Thyroid gland (tissue), 4 donors: ENCODE results near the gene LMBR1. TPM values are rescaled to one million over a fixed set of nuclear protein-coding genes. Genes with fewer than 3 reads are reported as not detected.

Experiments used
- DNase-seq, 2 donors: peaks; one replicate each; pipeline ENCODE4 v3.0.0-alpha.2; 2019
- H3K27ac ChIP-seq, 3 donors: fragments of 200-600 bp; sonication (generic); 1 replicate in 2 of 3; 2 replicates in 1 of 3; pipeline ENCODE4 v1.5.1; 2016 to 2019; ENCODE audit warnings: mild to moderate bottlenecking in 1 of 3, moderate library complexity in 1 of 3
- H3K27me3 ChIP-seq: fragments of 200-600 bp; sonication (generic); one replicate; pipeline ENCODE4 v1.5.1; 2019
- H3K36me3 ChIP-seq, 2 donors: fragments of 200-600 bp; sonication (generic); one replicate each; pipeline ENCODE4 v1.5.1; 2016 to 2019
- H3K4me1 ChIP-seq, 2 donors: fragments of 200-600 bp; sonication (generic); one replicate each; pipeline ENCODE4 v1.5.1; 2017 to 2019
- H3K4me3 ChIP-seq, 3 donors: fragments of 200-600 bp; sonication (generic); replicated peaks in 1 of 3; 1 replicate in 2 of 3; 2 replicates in 1 of 3; pipeline ENCODE4 v1.5.1; 2016; ENCODE audit warnings: mild to moderate bottlenecking in 1 of 3
- H3K9me3 ChIP-seq: fragments of 200-600 bp; sonication (generic); one replicate; pipeline ENCODE4 v1.5.1; 2017
- CTCF ChIP-seq, 6 experiments: fragments of 200-600 bp in 3 of 6; fragments of 450-650 bp in 3 of 6; sonication (generic) in 3 of 6; IDR thresholded peaks; one replicate each; pipeline ENCODE4 v1.5.1; 2016 to 2019; ENCODE audit warnings: antibody characterized with exemption in 6 of 6, mild to moderate bottlenecking in 2 of 6, inconsistent platforms in 1 of 6, moderate library complexity in 1 of 6
- POLR2A ChIP-seq, 2 donors: fragments of 450-650 bp; IDR thresholded peaks; one replicate each; pipeline ENCODE4 v1.6.1; 2017; ENCODE audit warnings: antibody characterized with exemption in 2 of 2, mild to moderate bottlenecking in 2 of 2, moderate library complexity in 1 of 2
- WGBS, 2 donors: methylation state at CpG; one replicate each; pipeline ENCODE4 v1.1.5; 2017; 5-methylcytosine and 5-hydroxymethylcytosine counted together
- intact Hi-C: fragments of 100-400 bp; cut with DNase I; formaldehyde crosslinking; loops from one replicate; pipeline ENCODE4 v1.15.1; 2023
- total RNA-seq, 4 donors: library from RNA; depleted of rRNA; stranded (reverse); fragments of >200 nt; gene quantifications; one replicate each; pipeline ENCODE4 v1.2.3, GENCODE V29; 2016

The LMBR1 gene
- total RNA-seq, 4 donors from 2014 or later, result 73.9 to 205 (median 113) TPM

- intact Hi-C loops, result no loop called here
- H3K27ac ChIP-seq, result no peak overlapping the region
- no peak for DNase-seq
- no peaks in the 10 kb centered on the region for H3K27me3 ChIP-seq
- no peaks in the 10 kb centered on the region for H3K36me3 ChIP-seq
- no peak for TF ChIP-seq POLR2A (IDR thresholded peaks at IDR 0.05)
- no peak for TF ChIP-seq CTCF (IDR thresholded peaks at IDR 0.05)
- no peaks in the 10 kb centered on the region for H3K9me3 ChIP-seq
- no peaks in the 10 kb centered on the region for H3K4me1 ChIP-seq
- 95 to 99% methylated on average over 3 of the region's 3 CpGs for WGBS, 2 donors
- H3K4me3 ChIP-seq, result no peak overlapping the region
Measured at GRCh38 chr7:156834462-156834861, 58.5 kb downstream of the LMBR1 start.

GRCh38 chr7:156833312-156833711 is 59.7 kb downstream of the LMBR1 start:
- H3K27ac ChIP-seq, result no peak overlapping the region
- H3K27me3 ChIP-seq, result no peaks in the 10 kb centered on the region
- DNase-seq, result no peak
- H3K4me1 ChIP-seq, result no peaks in the 10 kb centered on the region
- intact Hi-C loops, result no loop called here
- H3K9me3 ChIP-seq, result no peaks in the 10 kb centered on the region
- H3K4me3 ChIP-seq, result no peak overlapping the region
- 95 to 98% methylated on average over 4 of the region's 4 CpGs for WGBS, 2 donors
- no peaks in the 10 kb centered on the region for H3K36me3 ChIP-seq
- no peak for TF ChIP-seq CTCF (IDR thresholded peaks at IDR 0.05)
- no peak for TF ChIP-seq POLR2A (IDR thresholded peaks at IDR 0.05)

- no peak for TF ChIP-seq POLR2A (IDR thresholded peaks at IDR 0.05)
- TF ChIP-seq CTCF (IDR thresholded peaks at IDR 0.05), result no peak
- H3K27me3 ChIP-seq, result no peaks in the 10 kb centered on the region
- no peaks in the 10 kb centered on the region for H3K9me3 ChIP-seq
- H3K4me1 ChIP-seq, result no peaks in the 10 kb centered on the region
- intact Hi-C loops, result no loop called here
- 100% methylated on average over 1 of the region's 1 CpG for WGBS, 2 donors
- no peaks in the 10 kb centered on the region for H3K36me3 ChIP-seq
- no peak overlapping the region for H3K4me3 ChIP-seq
- no peak overlapping the region for H3K27ac ChIP-seq
- no peak for DNase-seq
Measured at GRCh38 chr7:156832195-156832877, 60.6 kb downstream of the LMBR1 start.

GRCh38 chr7:156829669-156830336 is 63.2 kb downstream of the LMBR1 start:
- H3K4me3 ChIP-seq, result no peak overlapping the region
- intact Hi-C loops, result no loop called here
- no peak for TF ChIP-seq POLR2A (IDR thresholded peaks at IDR 0.05)
- TF ChIP-seq CTCF (IDR thresholded peaks at IDR 0.05), result no peak
- H3K27ac ChIP-seq, result no peak overlapping the region
- no peaks in the 10 kb centered on the region for H3K4me1 ChIP-seq
- H3K27me3 ChIP-seq, result no peaks in the 10 kb centered on the region
- H3K9me3 ChIP-seq, result no peaks in the 10 kb centered on the region
- 91 to 92% methylated on average over 6 of the region's 6 CpGs for WGBS, 2 donors
- no peaks in the 10 kb centered on the region for H3K36me3 ChIP-seq
- DNase-seq, result no peak

GRCh38 chr7:156827587-156828203 is 65.3 kb downstream of the LMBR1 start:
- Histone ChIP-seq H3K4me3 (no peak overlapping the region), H3K36me3 (no peaks in the 10 kb centered on the region), H3K27me3 (no peaks in the 10 kb centered on the region), H3K4me1 (no peaks in the 10 kb centered on the region), H3K9me3 (no peaks in the 10 kb centered on the region), H3K27ac (no peak overlapping the region)
- TF ChIP-seq CTCF (IDR thresholded peaks at IDR 0.05) (peak in 3 of 6 experiments; percentile 22 to 52 (median 48)), POLR2A (IDR thresholded peaks at IDR 0.05) (no peak)
- intact Hi-C loops, result no loop called here
- 86% methylated on average over 6 of the region's 6 CpGs for WGBS, 2 donors
- no peak for DNase-seq
